ENCODE data around the gene SORCS3. TPM values are rescaled to one million over a fixed set of nuclear protein-coding genes. Genes with fewer than 3 reads are reported as not detected.

Gene SORCS3
- total and polyA plus RNA-seq, 9 of the 15 experiments (the other 6 are each of a cell fraction or from before 2014, with no cell fraction given): not detected

DNA sequence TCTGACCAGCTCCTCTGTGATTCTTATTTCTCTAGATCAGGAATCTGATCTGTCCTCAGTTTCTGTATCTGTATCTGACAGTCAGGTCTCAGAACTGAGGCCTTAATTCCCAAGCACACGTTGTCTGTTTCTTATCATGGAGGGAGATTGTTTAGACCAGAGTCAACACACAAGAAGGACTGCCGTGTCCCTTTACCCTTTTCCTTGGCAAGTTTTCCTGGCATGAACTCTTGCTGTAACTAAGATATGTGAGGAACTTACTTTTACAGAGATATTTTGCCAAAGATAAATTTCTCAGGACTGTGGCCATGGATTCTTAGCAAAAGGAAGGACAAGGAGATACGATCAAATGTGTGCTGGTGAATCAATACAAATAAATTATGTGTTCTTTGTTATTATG, 181.0 kb downstream of the SORCS3 start (continued):
- TF ChIP-seq, protein P1, sequence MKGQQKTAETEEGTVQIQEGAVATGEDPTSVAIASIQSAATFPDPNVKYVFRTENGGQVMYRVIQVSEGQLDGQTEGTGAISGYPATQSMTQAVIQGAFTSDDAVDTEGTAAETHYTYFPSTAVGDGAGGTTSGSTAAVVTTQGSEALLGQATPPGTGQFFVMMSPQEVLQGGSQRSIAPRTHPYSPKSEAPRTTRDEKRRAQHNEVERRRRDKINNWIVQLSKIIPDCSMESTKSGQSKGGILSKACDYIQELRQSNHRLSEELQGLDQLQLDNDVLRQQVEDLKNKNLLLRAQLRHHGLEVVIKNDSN (CRISPR knock-in tag; IDR thresholded peaks at IDR 0.05): no peak
- TF ChIP-seq NFYB (IDR thresholded peaks at IDR 0.05; ENCODE audit: extremely low read depth, insufficient read length): no peak

DNA sequence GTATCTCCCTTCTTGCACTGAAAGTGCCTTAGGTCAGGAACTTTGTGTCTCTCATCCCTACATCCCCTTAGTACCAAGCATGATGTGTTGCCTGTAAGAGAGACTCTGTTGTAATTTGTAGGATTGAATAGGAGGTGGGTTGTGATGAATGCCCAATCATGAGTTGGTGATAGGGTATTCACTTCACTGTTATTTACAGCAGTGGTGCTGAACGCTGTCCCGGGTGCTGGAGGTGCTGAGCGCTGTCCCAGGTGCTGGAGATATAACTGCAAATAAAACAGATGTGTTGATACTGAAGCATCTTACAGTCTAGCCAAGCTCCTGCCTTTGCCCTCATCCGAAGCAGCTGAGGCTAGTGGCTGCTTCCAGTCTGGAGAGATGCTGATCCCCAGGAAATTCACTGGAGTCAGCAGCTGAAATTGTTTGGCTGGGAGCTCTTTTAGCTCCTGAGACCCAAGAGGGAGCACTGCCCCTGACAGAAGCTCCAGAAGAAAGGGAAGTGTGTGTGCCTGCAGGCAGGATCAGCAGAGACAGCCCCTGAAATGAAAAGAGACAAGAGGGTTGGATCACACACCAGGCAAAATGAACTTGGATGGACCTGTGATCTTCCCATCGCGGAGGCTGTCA, 183.4 kb downstream of the SORCS3 start:
- no peak overlapping the region for H2AFZ ChIP-seq (ENCODE audit: low read depth, low read length)
- no peak overlapping the region for H3K27ac ChIP-seq (ENCODE audit: extremely low read depth, low read depth, low read length)
- BruUV-seq (replicated peaks): no TSS peak
- H3K79me2 ChIP-seq (ENCODE audit: control insufficient read depth, insufficient read depth, low read length): no peaks in the 10 kb centered on the region
- ChIA-PET POLR2A (no interaction called here), CTCF (ENCODE audit: low intra/inter-chr PET ratio) (no interaction called here)
- no peaks in the 10 kb centered on the region for H3K27me3 ChIP-seq (ENCODE audit: control insufficient read depth in 2 of 2, insufficient read depth in 2 of 2, low read length in 2 of 2)
- no peaks in the 10 kb centered on the region for H4K20me1 ChIP-seq (replicated peaks; ENCODE audit: control insufficient read depth, insufficient read depth, low read length)
- H3K4me2 ChIP-seq (ENCODE audit: insufficient read depth, low read length): no peak overlapping the region
- H3K4me3 ChIP-seq: no peak overlapping the region
- DNase-seq (ENCODE audit: extremely low read depth in 1 of 4, low spot score in 3 of 4) (peak in 3 of 4 experiments; percentile 1 to 4 (median 4)), ATAC-seq (no peak), FAIRE-seq (no peak)
- H3K9me3 ChIP-seq (replicated peaks; ENCODE audit: control insufficient read depth, insufficient read depth, low read depth, low read length): no peaks in the 10 kb centered on the region
- H3K9ac ChIP-seq (ENCODE audit: insufficient read depth in 1 of 2, low read depth in 2 of 2, low read length in 2 of 2): no peak overlapping the region
- H3K4me1 ChIP-seq (replicated peaks in 1 of 2; ENCODE audit: control insufficient read depth in 2 of 2, insufficient read depth in 2 of 2, low read length in 2 of 2): no peaks in the 10 kb centered on the region
- WGBS (ENCODE audit: insufficient coverage, low coverage, missing lambda C conversion rate): 7% methylated on average over 6 of the region's 6 CpGs
- intact Hi-C loops (cut with micrococcal nuclease) (no loop called here), in situ Hi-C loops (cut with MboI) (no loop called here)
- H3K9me1 ChIP-seq (ENCODE audit: control insufficient read depth, insufficient read depth, low read length): no peaks in the 10 kb centered on the region
- no peaks in the 10 kb centered on the region for H3K36me3 ChIP-seq (ENCODE audit: control insufficient read depth, insufficient read depth, low read length)
- TF ChIP-seq, protein P2, sequence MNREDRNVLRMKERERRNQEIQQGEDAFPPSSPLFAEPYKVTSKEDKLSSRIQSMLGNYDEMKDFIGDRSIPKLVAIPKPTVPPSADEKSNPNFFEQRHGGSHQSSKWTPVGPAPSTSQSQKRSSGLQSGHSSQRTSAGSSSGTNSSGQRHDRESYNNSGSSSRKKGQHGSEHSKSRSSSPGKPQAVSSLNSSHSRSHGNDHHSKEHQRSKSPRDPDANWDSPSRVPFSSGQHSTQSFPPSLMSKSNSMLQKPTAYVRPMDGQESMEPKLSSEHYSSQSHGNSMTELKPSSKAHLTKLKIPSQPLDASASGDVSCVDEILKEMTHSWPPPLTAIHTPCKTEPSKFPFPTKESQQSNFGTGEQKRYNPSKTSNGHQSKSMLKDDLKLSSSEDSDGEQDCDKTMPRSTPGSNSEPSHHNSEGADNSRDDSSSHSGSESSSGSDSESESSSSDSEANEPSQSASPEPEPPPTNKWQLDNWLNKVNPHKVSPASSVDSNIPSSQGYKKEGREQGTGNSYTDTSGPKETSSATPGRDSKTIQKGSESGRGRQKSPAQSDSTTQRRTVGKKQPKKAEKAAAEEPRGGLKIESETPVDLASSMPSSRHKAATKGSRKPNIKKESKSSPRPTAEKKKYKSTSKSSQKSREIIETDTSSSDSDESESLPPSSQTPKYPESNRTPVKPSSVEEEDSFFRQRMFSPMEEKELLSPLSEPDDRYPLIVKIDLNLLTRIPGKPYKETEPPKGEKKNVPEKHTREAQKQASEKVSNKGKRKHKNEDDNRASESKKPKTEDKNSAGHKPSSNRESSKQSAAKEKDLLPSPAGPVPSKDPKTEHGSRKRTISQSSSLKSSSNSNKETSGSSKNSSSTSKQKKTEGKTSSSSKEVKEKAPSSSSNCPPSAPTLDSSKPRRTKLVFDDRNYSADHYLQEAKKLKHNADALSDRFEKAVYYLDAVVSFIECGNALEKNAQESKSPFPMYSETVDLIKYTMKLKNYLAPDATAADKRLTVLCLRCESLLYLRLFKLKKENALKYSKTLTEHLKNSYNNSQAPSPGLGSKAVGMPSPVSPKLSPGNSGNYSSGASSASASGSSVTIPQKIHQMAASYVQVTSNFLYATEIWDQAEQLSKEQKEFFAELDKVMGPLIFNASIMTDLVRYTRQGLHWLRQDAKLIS (CRISPR knock-in tag; IDR thresholded peaks at IDR 0.05): no peak
- TF ChIP-seq SP2 (IDR thresholded peaks at IDR 0.05; ENCODE audit: extremely low read depth, low read depth, low read length, poor library complexity, severe bottlenecking) (no peak), GABPB2 (CRISPR knock-in tag; conservative IDR thresholded peaks at IDR 0.05) (no peak), ZNF778 (CRISPR knock-in tag; IDR thresholded peaks at IDR 0.05) (no peak), TEAD1 (CRISPR knock-in tag; IDR thresholded peaks at IDR 0.05) (no peak), EHMT2 (IDR thresholded peaks at IDR 0.05) (peak; percentile 94), HDAC8 (tag; IDR thresholded peaks at IDR 0.05) (no peak), ZNF707 (CRISPR knock-in tag; conservative IDR thresholded peaks at IDR 0.05) (no peak), SRSF7 (optimal IDR thresholded peaks at IDR 0.05; ENCODE audit: low read depth, low read length) (no peak), CHCHD3 (CRISPR knock-in tag; IDR thresholded peaks at IDR 0.05) (no peak), MAZ (CRISPR knock-in tag; conservative IDR thresholded peaks at IDR 0.05 in 1 of 2, IDR thresholded peaks at IDR 0.05 in 1 of 2) (0 out of 4 replicates have a peak, but pooled peaks of 1 of the 2 experiments have one; percentile 46)
- TF ChIP-seq, protein P3, sequence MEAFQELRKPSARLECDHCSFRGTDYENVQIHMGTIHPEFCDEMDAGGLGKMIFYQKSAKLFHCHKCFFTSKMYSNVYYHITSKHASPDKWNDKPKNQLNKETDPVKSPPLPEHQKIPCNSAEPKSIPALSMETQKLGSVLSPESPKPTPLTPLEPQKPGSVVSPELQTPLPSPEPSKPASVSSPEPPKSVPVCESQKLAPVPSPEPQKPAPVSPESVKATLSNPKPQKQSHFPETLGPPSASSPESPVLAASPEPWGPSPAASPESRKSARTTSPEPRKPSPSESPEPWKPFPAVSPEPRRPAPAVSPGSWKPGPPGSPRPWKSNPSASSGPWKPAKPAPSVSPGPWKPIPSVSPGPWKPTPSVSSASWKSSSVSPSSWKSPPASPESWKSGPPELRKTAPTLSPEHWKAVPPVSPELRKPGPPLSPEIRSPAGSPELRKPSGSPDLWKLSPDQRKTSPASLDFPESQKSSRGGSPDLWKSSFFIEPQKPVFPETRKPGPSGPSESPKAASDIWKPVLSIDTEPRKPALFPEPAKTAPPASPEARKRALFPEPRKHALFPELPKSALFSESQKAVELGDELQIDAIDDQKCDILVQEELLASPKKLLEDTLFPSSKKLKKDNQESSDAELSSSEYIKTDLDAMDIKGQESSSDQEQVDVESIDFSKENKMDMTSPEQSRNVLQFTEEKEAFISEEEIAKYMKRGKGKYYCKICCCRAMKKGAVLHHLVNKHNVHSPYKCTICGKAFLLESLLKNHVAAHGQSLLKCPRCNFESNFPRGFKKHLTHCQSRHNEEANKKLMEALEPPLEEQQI (IDR thresholded peaks at IDR 0.05): no peak

All from K562 (cell line).